GM15510 (cell line): ENCODE measurements around the gene RAB44.

Experiments
- POLR2A ChIP-seq: IDR thresholded peaks from 3 replicates; pipeline ENCODE4 v1.6.1; 2011; ENCODE audit warnings: borderline replicate concordance; ENCODE audit not compliant: insufficient read length; ENCODE audit errors: extremely low read depth

The RAB44 gene

DNA sequence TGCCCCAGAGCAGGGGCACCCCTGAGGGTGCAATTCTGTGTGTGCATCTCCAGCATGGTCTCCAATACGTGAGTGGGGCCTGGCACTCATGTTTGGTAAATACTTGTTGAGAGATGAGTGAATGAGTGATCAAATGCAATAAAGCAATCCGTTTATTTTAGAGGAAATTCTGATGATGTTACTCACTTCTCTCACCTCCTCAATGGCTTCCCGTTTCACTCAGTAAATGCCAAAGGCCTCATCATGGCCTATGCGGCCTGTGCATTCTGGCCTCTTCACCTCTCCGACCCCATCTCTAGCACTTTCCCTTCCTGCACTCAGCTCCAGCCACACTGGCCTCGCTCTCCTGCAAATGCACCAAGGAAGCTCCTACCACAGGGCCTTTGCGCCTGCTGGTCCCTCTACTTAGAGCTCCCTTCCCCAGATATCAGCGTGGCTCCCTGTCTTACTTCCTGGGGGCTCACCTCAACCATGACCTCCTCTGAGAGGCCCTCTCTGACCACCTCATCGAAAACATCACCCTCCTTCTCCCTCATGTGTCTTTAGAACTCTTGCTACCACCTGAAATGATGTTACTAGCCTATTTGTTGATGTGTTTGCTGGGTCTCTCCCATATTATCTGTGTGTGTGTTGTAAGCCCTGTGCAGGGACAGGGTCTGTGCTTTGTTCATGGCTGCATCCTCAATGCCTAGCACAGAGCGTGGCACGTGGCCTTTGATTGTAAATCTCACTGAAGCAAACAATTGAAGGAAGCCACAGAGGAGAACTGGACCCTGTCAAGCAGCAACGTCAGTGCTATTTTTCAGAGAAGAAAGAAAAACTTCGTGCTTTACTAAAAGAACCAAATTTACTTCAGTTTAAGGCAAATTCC, 42.6 kb downstream of the RAB44 start:
- no peak for TF ChIP-seq POLR2A

GRCh38 chr6:36740818-36741179, 43.2 kb downstream of the RAB44 start:
- no peak for TF ChIP-seq POLR2A

DNA sequence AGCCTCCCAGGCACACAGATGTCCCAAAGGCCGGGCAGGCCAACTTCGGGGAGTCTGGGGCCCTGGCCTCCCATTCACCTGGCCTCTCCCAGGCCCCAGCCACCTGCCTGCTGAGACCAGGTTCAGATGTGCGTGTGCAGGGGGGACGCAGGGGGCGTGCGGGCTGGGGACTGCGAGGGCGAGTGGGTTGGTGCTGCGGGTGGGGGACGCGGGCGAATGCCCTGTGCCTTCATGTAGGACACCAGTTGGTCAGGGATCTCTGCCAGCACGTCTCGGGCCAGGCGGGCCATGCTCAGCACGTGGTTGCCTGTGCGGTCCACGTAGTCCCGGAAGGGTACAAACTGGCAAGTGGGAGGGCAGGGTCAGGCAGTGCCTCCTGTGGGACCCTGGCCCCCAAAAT, 44.5 kb downstream of the RAB44 start:
- TF ChIP-seq POLR2A = no peak

- TF ChIP-seq POLR2A = no peak
Observed at GRCh38 chr6:36743032-36743431, 45.4 kb downstream of the RAB44 start.

GRCh38 chr6:36743538-36744303, 46.1 kb downstream of the RAB44 start:
- TF ChIP-seq POLR2A = no peak

- no peak for TF ChIP-seq POLR2A
Observed at GRCh38 chr6:36744304-36744673, 46.7 kb downstream of the RAB44 start.

GRCh38 chr6:36745283-36745682, 47.7 kb downstream of the RAB44 start:
- TF ChIP-seq POLR2A = no peak

DNA sequence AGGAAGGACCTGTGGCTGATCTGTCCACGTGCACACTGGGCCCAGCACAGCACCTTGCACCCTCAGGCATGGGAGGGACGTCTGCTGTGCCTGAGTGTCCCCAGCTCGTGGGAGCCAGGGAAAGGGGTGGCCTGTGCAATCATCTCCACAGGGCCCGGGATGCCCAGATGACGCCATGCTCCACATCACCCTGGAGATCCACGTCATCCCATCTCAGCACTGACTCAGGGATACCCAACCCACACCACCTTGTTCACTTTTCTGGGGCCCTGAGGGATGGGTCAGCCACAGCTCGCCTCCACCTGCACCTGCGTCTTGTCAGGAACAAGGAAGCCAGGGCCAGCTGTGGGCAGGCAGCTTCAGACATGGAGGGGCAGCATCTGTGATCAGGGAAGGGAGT, 48.2 kb downstream of the RAB44 start:
- no peak for TF ChIP-seq POLR2A

DNA sequence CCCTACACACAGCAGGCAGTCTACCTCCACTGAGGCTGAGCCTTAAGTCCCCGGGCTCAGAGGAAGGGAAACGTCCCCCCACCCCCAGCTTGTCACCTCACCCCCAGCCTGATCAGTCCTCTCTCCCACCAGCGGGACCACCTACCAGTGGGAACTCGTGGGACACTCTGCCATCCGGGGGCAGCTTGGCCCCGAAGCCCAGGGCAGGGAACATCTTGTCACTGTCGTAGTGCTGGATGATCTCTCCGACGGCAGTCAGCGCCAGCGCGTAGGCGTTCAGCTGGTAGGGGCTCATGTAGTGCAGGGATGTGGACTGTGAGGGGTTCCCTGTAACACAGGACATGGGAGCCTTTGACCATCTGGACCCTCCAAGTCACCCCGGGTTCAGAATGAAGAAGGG, 48.6 kb downstream of the RAB44 start:
- TF ChIP-seq POLR2A = no peak

GRCh38 chr6:36749829-36750489, 52.3 kb downstream of the RAB44 start:
- TF ChIP-seq POLR2A = no peak

GRCh38 chr6:36751091-36751490, 53.5 kb downstream of the RAB44 start:
- TF ChIP-seq POLR2A = no peak

DNA sequence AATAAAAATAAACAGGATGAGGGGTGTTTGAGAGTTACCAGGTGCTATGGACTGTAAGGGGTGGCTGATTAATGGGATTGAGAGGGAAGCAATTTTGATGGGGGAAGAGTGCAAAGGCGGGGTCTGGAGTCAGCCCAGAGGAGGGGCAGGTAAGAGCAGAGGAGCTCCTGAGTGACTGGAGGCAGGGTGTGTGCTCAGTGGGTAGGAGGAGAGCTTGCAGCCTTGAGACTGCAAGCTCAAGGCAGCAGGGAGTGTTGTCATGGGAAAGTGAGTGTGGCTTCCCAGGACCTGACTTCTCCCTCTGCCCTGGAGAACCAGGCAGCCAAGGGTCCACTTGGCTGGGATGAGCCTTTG, 54.2 kb downstream of the RAB44 start:
- no peak for TF ChIP-seq POLR2A

DNA sequence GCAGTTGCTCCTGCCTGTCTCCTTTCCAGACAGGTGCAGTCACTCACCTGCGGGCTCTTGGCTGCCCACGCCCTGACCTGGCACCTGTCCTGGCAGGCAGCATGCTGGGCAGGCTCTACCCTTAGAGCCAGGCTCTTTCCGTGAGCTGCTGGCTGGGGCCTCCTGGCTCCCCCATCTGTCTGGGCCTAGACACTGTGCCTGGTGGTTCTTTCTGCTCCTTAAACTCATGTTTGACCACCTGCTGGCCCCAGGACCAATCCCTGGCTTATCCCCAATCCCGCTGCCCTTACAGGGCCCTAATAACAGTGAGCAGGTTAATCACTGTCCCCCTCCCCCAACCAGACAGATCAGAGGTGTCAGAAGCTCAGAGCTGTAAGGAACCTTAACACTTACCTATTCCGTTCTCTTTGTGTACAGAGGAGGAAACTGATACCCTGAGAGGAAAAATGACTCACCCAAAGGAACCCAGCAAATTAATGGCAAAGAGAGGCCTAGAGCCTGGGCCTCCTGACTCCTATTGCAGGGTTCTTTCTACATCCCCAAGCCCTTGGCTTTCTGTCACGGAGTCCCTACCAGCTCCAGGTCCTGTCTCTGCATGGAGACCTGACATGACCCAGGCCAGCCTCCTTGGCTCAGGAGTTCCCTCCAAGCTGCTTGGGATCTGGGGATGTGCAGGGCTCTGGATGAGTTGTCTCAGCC, 54.7 kb downstream of the RAB44 start:
- TF ChIP-seq POLR2A = no peak

DNA sequence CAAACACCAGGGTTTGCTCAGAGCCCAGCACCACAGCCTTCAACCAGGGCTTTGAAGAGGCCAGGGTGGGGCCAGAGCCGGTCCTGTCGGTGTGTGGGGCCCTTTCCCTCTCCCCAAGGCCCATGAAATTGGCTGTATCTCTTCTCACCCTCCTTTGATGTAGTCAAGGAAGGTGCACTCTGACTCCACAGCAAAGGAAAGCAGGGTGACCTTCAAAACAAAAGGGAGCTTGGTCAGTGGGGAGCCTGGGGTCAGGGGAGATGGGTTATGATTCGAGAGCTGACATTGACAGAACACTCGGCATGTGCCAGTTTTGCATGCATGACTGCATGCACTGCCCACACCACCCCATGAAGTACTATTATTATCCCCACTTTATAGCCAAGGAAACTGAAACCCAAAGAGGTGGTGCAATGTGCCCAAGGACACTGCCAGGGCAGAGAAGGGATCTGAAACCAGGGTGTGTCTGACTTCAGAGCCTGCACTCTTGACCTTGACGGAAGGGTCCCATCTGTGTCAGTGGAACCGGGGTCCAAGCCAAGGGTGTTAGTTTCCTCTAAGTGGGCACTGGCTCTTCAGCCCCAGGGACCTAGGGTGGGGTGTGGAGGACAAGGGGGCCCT, 55.4 kb downstream of the RAB44 start:
- no peak for TF ChIP-seq POLR2A
